ENCODE results near the gene RAB36. TPM values are rescaled to one million over a fixed set of nuclear protein-coding genes. Genes with fewer than 3 reads are reported as not detected.

Gene RAB36
- polyA plus RNA-seq, 3 donors, result 0.37 to 0.78 (median 0.49) TPM

DNA sequence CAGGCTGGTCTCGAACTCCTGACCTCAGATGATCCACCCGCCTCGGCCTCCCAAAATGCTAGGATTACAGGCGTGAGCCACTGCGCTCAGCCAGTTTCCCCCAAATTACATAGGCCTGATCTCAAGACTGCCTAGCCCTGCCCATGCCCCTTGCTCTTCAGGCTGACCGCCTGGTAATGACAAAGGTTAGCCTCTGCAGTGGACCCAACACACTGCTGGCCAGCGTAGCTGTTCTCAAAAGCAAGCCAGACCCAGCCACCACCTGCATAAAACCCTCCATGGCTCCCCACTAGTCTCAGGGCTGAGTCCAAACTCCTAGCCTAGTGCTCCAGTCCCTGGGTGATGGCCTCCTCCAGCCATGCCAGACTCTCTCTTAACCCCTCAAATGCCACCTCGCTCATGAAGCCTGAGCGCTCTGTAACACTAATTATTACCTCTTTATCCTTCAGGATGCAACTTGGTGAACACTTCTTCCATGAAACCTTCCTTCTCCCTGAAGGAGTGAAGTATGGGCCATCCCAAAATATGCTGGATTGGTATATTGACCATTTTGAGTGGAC is 2.7 kb upstream of the RAB36 start:
- Histone ChIP-seq H3K9ac (ENCODE audit: insufficient read depth, low read length, poor library complexity, severe bottlenecking) (no peak overlapping the region), H2AFZ (ENCODE audit: insufficient read depth, low read depth, low read length, poor library complexity, severe bottlenecking) (no peak overlapping the region), H3K4me3 (replicated peaks in 1 of 3; ENCODE audit: low read depth in 2 of 3, low read length in 3 of 3) (peak overlapping the region in 1 of 3 experiments; percentile 59), H3K27me3 (ENCODE audit: control insufficient read depth in 2 of 2, insufficient read depth in 2 of 2, low read length in 2 of 2) (no peaks in the 10 kb centered on the region), H3K9me3 (replicated peaks in 1 of 2; ENCODE audit: control insufficient read depth in 1 of 2, insufficient read depth in 1 of 2, low read length in 2 of 2) (no peaks in the 10 kb centered on the region), H3K36me3 (replicated peaks in 1 of 2; ENCODE audit: control insufficient read depth in 1 of 2, insufficient read depth in 2 of 2, low read length in 2 of 2) (no peaks in the 10 kb centered on the region), H3K4me2 (replicated peaks; ENCODE audit: extremely low read depth, low read length, poor library complexity, severe bottlenecking) (peak overlapping the region; percentile 61), H4K20me1 (ENCODE audit: insufficient read depth, low read length) (no peaks in the 10 kb centered on the region), H3K27ac (ENCODE audit: low read depth in 1 of 2, low read length in 2 of 2) (peak overlapping the region; percentile 53 to 65), H3K4me1 (ENCODE audit: control insufficient read depth in 1 of 2, insufficient read depth in 2 of 2, low read length in 2 of 2) (peaks cover 44 to 52% of the 10 kb centered on the region in 2 donors), H3K79me2 (ENCODE audit: insufficient read depth, low read length) (no peaks in the 10 kb centered on the region)
- intact Hi-C loops (cut with micrococcal nuclease), result no loop called here
- 86% methylated on average over 7 of the region's 9 CpGs for WGBS (ENCODE audit: insufficient coverage)
- H3K4me1 Mint-ChIP-seq, result peaks cover 44% of the 10 kb centered on the region
- DNase-seq, result no peak
- peaks cover 2 to 7% (median 5%) of the 10 kb centered on the region in 3 donors for H3K27me3 Mint-ChIP-seq (ENCODE audit: low read depth in 3 of 3)
- TF ChIP-seq, protein P1, sequence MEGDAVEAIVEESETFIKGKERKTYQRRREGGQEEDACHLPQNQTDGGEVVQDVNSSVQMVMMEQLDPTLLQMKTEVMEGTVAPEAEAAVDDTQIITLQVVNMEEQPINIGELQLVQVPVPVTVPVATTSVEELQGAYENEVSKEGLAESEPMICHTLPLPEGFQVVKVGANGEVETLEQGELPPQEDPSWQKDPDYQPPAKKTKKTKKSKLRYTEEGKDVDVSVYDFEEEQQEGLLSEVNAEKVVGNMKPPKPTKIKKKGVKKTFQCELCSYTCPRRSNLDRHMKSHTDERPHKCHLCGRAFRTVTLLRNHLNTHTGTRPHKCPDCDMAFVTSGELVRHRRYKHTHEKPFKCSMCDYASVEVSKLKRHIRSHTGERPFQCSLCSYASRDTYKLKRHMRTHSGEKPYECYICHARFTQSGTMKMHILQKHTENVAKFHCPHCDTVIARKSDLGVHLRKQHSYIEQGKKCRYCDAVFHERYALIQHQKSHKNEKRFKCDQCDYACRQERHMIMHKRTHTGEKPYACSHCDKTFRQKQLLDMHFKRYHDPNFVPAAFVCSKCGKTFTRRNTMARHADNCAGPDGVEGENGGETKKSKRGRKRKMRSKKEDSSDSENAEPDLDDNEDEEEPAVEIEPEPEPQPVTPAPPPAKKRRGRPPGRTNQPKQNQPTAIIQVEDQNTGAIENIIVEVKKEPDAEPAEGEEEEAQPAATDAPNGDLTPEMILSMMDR (IDR thresholded peaks at IDR 0.05), result no peak
- H3K4me3 Mint-ChIP-seq, result peak overlapping the region; percentile 62 to 82
- H3K9me3 Mint-ChIP-seq, result peaks cover 0 to 2% (median 0%) of the 10 kb centered on the region in 7 donors
- H3K27ac Mint-ChIP-seq, result peak overlapping the region; percentile 74 to 96 (median 93)
- H3K36me3 Mint-ChIP-seq, result no peaks in the 10 kb centered on the region

DNA sequence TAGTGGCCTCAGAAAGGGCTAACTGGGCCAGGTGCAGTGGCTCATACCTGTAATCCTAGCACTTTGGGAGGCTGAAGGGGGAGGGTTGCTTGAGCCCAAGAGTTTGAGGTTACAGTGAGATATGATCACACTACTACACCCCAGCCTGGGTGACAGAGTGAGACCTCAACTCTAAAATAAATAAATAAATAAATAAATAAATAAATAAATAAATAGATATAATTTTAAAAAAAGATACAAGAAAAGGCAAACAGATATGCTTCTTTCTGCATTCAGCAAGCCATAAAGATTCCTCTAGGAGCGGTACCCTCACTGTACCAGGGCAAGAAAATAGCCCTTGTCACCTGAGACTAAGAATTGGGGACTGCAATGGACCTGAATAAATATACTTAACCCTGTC is 2.2 kb upstream of the RAB36 start:
- intact Hi-C loops (cut with micrococcal nuclease), result no loop called here
- no peaks in the 10 kb centered on the region for H3K36me3 Mint-ChIP-seq

More for the DNA sequence above, 2.2 kb upstream of the RAB36 start:
- peaks cover 40 to 48% of the 10 kb centered on the region in 2 donors for H3K4me1 ChIP-seq (ENCODE audit: control insufficient read depth in 1 of 2, insufficient read depth in 2 of 2, low read length in 2 of 2)
- Mint-ChIP-seq H3K9me3 (peaks cover 0 to 2% (median 0%) of the 10 kb centered on the region in 7 donors), H3K27ac (peak overlapping the region in 6 of 7 donors; percentile 74 to 96 (median 92)), H3K4me3 (no peak overlapping the region), H3K4me1 (peaks cover 42% of the 10 kb centered on the region), H3K27me3 (ENCODE audit: low read depth in 3 of 3) (peaks cover 2 to 7% (median 3%) of the 10 kb centered on the region in 3 donors)
- no peak overlapping the region for H3K4me2 ChIP-seq (replicated peaks; ENCODE audit: extremely low read depth, low read length, poor library complexity, severe bottlenecking)
- TF ChIP-seq, protein P1 (IDR thresholded peaks at IDR 0.05), result no peak
- H3K9ac ChIP-seq (ENCODE audit: insufficient read depth, low read length, poor library complexity, severe bottlenecking), result no peak overlapping the region
- no peak for DNase-seq
- H4K20me1 ChIP-seq (ENCODE audit: insufficient read depth, low read length), result no peaks in the 10 kb centered on the region
- H3K36me3 ChIP-seq (replicated peaks in 1 of 2; ENCODE audit: control insufficient read depth in 1 of 2, insufficient read depth in 2 of 2, low read length in 2 of 2), result no peaks in the 10 kb centered on the region
- no peaks in the 10 kb centered on the region for H3K27me3 ChIP-seq (ENCODE audit: control insufficient read depth in 2 of 2, insufficient read depth in 2 of 2, low read length in 2 of 2)
- no peak overlapping the region for H3K27ac ChIP-seq (ENCODE audit: low read depth in 1 of 2, low read length in 2 of 2)
- H3K9me3 ChIP-seq (replicated peaks in 1 of 2; ENCODE audit: control insufficient read depth in 1 of 2, insufficient read depth in 1 of 2, low read length in 2 of 2), result no peaks in the 10 kb centered on the region
- WGBS (ENCODE audit: insufficient coverage), result 90% methylated on average over 1 of the region's 1 CpG
- no peak overlapping the region for H3K4me3 ChIP-seq (replicated peaks in 1 of 3; ENCODE audit: low read depth in 2 of 3, low read length in 3 of 3)
- H3K79me2 ChIP-seq (ENCODE audit: insufficient read depth, low read length), result no peaks in the 10 kb centered on the region
- no peak overlapping the region for H2AFZ ChIP-seq (ENCODE audit: insufficient read depth, low read depth, low read length, poor library complexity, severe bottlenecking)
